Fibroblast of mammary gland (primary cell): ENCODE data around the gene CCL17.
"Not testable (repeated sequence)": the region's sequence is repeated elsewhere in the genome, so short reads cannot be mapped to it uniquely, and the experiment has no call there.

ENCODE experiments used
- DNase-seq: peaks from one replicate; pipeline ENCODE4 v3.0.0-alpha.2; 2010; ENCODE audit warnings: low read depth
- H3K4me3 ChIP-seq: 2 replicates; pipeline ENCODE4 v1.5.1; 2011; ENCODE audit warnings: low read depth, mild to moderate bottlenecking, low read length, moderate library complexity; ENCODE audit not compliant: control insufficient read depth
- TF ChIP-seq, protein P1 (sequence below): conservative IDR thresholded peaks from 2 replicates; pipeline ENCODE4 v1.5.1; 2011; ENCODE audit warnings: low read depth, low read length, inconsistent platforms; ENCODE audit not compliant: control insufficient read depth, insufficient read depth

CCL17 gene

DNA sequence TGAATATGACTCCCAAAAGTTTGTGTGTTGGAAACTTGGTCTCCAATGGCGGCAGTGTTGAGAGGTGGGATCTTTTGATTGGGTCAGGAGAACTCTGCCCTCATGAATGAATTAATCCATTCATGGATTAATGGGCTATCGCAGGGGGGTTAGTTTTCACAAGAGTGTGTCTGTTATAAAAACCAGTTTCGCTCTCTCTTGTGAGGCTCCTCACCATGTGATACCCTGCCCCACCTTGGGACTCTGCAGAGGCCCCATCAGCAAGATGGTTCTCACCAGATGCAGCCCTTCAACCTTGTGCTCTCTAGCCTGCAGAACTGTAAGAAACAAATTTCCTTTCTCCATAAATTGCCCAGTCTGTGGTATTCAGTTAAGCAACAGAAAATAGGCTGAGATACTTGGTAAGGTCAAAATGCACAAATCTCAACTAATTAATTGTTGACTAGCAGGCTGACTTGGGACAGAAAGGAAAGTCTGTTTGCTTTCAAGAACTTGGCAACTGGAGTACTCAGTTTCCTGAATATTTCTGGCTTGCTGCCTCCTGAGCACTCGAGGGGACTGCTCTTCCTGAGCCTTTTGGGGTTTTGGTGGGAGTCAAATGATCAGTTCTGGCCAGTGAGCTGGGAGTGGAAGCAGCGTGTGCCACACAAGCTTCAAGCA lies 13.8 kb upstream of the CCL17 start:
- H3K4me3 ChIP-seq = no peak overlapping the region
- DNase-seq = no peak
- TF ChIP-seq, protein P1, sequence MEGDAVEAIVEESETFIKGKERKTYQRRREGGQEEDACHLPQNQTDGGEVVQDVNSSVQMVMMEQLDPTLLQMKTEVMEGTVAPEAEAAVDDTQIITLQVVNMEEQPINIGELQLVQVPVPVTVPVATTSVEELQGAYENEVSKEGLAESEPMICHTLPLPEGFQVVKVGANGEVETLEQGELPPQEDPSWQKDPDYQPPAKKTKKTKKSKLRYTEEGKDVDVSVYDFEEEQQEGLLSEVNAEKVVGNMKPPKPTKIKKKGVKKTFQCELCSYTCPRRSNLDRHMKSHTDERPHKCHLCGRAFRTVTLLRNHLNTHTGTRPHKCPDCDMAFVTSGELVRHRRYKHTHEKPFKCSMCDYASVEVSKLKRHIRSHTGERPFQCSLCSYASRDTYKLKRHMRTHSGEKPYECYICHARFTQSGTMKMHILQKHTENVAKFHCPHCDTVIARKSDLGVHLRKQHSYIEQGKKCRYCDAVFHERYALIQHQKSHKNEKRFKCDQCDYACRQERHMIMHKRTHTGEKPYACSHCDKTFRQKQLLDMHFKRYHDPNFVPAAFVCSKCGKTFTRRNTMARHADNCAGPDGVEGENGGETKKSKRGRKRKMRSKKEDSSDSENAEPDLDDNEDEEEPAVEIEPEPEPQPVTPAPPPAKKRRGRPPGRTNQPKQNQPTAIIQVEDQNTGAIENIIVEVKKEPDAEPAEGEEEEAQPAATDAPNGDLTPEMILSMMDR = no peak

DNA sequence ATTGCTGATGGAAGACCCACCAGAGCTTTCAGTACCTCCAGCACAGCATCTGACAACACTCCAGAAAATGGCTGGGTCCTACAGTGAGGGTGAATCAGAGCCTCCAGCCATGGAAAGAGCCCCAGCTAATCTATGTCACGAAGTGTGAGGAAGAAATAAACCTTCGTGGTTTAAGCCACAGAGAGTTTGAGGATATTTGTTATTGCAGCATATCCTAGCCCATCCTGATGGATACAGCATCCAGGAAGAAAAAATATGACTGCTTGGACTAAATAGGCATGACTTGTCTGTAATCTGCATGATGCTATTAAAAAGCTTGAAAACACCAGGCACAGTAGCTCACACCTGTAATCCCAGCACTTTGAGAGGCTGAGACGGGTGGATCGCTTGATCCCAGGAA lies 13.3 kb upstream of the CCL17 start:
- TF ChIP-seq, protein P1 = no peak
- no peak for DNase-seq
- H3K4me3 ChIP-seq = no peak overlapping the region

DNA sequence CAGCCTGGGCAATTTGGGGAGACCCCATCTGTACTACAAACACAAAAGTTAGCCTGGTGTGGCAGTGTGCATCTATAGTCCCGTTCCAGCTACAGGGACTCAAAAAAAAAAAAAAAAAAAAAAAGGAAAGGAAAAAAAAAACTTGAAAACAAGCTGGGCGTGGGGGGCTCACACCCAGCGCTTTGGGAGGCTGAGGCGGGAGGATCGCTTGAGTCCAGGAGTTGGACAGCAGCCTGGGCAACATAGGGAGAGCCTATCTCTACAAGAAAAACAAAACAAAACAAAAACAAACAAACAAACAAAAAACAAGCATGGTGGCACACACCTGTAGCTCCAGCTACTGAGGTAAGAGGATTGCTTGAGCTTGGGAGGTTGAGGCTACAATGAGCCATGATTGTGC lies 12.9 kb upstream of the CCL17 start:
- TF ChIP-seq, protein P1 = no peak
- no peak overlapping the region for H3K4me3 ChIP-seq
- no peak for DNase-seq

DNA sequence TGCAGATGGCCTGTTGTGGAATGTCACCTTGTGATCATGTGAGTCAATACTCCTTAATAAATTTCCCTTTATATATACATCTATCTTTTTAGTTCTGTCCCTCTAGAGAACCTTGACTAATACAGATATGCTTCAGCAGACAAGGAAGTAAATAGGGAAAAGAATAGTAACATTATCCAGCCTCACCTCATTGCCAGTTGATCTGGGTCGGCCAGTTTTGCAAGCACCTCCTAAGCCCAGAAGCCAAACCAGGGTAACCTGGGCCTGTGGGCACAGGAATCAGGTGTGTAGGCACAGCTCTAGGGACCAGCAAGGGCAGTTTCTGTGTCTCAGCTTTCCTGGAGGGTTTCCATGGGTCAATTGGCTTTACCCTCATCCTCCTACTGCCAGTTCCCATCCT lies 11.9 kb upstream of the CCL17 start:
- DNase-seq = no peak
- TF ChIP-seq, protein P1 = no peak
- H3K4me3 ChIP-seq = no peak overlapping the region

DNA sequence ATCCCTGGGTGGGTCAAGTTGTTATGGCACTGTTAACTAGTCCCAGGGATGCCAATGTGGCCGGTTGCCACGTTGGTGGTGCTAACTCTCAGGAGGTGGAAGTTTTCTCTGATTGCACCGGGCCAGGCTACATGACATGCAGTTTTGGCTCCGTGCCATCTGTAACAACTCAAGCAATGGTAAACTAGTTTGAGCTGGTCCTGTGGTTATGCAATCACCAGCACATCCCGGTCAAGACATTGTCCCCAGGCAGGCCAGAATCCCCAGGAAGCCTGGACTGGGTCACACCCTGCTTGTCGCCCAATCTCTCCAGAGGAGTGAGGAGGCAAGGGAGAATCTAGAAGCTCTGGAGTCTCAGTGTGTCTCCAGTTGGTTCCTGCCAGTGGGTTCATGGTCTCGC lies 10.1 kb upstream of the CCL17 start:
- no peak overlapping the region for H3K4me3 ChIP-seq
- TF ChIP-seq, protein P1 = no peak
- DNase-seq = no peak

DNA sequence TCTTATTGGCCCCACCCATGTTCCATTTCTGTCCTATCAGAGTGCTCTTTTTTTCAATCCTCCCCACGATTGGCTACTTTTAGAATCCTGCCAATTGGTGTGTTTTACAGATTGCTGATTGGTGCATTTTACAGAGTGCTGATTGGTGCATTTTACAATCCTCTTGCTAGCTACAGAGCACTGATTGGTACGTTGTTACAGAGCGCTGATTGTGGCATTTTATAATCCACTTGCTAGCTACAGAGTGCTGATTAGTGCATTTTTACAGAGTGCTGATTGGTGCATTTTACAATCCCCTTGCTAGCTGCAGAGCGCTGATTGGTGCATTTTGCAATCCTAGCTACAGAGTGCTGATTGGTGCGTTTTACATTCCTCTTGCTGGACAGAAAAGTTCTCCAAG lies 9.5 kb upstream of the CCL17 start:
- DNase-seq = no peak
- TF ChIP-seq, protein P1 = no peak
- no peak overlapping the region for H3K4me3 ChIP-seq

DNA sequence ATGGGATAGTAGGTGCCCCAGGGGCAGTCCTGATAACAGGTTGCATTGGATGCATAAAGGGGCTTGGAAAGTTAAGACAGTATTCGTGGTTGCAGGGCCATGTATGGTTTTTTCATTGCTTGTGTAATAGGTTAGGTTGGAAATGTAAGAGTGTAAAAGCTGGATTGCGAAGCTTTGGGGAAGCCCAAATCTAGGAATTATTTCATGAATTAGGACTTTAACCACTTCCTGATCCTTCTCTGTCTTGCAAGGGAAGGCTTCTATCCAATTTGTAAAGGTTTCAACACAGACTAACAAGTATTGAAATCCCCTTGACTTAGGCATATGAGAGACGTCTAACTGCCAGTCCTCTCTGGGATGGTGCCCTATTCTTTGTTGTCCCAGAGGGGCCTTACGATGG lies 7.8 kb upstream of the CCL17 start:
- DNase-seq = no peak
- no peak overlapping the region for H3K4me3 ChIP-seq
- TF ChIP-seq, protein P1 = no peak

DNA sequence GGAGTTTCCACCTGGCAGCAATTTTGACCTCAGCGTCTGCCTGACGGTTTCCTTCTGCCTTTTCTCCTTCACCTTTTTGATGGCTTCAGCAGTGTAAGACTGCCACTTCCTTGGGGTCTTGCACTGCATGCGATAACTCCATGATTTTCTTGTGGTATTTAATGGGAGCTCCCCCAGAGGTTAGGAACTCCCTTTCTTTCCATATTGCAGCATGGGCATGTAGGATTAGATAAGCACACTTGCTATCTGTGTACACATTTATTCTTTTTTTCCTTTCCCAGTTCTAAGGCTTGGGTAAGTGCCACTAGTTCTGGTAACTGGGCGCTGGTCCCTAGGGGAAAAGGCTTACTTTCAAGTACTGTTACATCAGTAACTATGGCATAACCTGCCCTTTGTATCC lies 7.1 kb upstream of the CCL17 start:
- not testable (repeated sequence) for DNase-seq, H3K4me3 ChIP-seq
